ENCODE measurements around the gene TEX261. TPM values are rescaled to one million over a fixed set of nuclear protein-coding genes. Genes with fewer than 3 reads are reported as not detected.
A peak's percentile ranks its signal among the peaks of the same experiment; 100 is the strongest.
"Not testable (repeated sequence)": the region's sequence is repeated elsewhere in the genome, so short reads cannot be mapped to it uniquely, and the experiment has no call there.

Gene TEX261
- total and polyA plus RNA-seq, 12 donors, result 17.5 to 67.0 (median 42.1) TPM

DNA sequence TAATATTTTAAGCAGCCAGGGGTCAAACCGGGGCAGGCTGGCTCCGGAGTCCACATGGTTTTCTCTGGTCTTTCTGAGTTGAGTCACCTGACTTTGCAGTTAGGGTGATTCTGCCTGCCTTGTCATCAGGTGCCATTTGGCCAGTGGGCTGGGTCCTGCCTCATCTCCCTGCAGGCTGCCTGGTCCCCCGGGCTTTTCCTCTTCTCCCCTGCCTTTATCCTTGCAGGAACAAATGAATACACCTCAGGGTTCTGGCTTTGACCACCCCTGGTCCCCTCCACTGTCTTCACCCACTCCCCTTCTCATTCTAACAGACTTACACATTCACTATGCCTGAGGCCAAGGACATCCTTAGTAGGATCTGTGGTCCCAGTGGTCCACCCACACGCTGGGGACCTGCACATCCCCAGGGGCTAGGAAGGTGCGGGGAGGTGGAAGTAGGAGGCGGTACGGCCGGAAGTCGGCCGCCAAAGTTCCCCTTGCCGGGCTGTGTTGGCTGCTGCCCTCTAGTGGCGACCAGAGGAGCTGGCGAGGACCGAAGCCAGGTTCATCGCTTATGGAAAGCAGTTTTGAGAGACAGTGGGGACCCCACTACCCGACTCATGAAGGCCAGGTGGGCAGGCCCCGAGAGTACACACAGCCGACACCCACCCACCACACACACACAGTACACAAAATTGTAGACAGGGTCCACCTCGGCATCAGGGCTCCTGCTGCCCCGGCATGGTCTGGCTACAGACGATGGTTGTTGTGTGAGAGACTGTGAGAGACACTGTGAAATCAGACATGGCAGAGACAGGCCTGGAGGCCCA is 6.3 kb upstream of the TEX261 start:
- H3K27me3 ChIP-seq, result no peaks in the 10 kb centered on the region
- no peaks in the 10 kb centered on the region for H3K36me3 ChIP-seq
- WGBS, 2 donors, result 25 to 26% methylated on average over 21 of the region's 21 CpGs
- no peaks in the 10 kb centered on the region for H3K9me3 ChIP-seq
- intact Hi-C loops (cut with DNase I), result no loop called here
- H3K4me3 ChIP-seq, result peak overlapping the region in 7 of 10 donors; percentile 7 to 40 (median 21)
- DNase-seq (peak; percentile 68 to 76), ATAC-seq (peak; percentile 59 to 89 (median 81))
- H3K27ac ChIP-seq, result no peak overlapping the region
- TF ChIP-seq CTCF (IDR thresholded peaks at IDR 0.05), result peak; percentile 85 to 98 (median 96)
- peaks cover 0 to 15% (median 0%) of the 10 kb centered on the region in 9 donors for H3K4me1 ChIP-seq

- H3K27ac ChIP-seq, ATAC-seq, H3K4me3 ChIP-seq, H3K27me3 ChIP-seq, H3K9me3 ChIP-seq, H3K36me3 ChIP-seq, DNase-seq: not testable (repeated sequence)
- H3K4me1 ChIP-seq, result peaks cover 0 to 23% (median 6%) of the 10 kb centered on the region in 9 donors
- intact Hi-C loops (cut with DNase I), result loop anchor here in 1 of 10 donors (5.0 kb wide), 1 partner anchor 62 kb away; no protein-coding TSS in a partner anchor
- WGBS, 2 donors, result 95 to 97% methylated on average over 10 of the region's 10 CpGs
These were observed 5.3 kb upstream of the TEX261 start for GRCh38 chr2:70999931-71000330.

GRCh38 chr2:70999362-70999761 is 4.7 kb upstream of the TEX261 start:
- H3K27ac ChIP-seq, result no peak overlapping the region
- no peak for TF ChIP-seq CTCF (IDR thresholded peaks at IDR 0.05)
- no peak overlapping the region for H3K4me3 ChIP-seq
- no peaks in the 10 kb centered on the region for H3K36me3 ChIP-seq
- H3K27me3 ChIP-seq, result no peaks in the 10 kb centered on the region
- no peaks in the 10 kb centered on the region for H3K9me3 ChIP-seq
- H3K4me1 ChIP-seq, result peaks cover 0 to 23% (median 6%) of the 10 kb centered on the region in 9 donors
- intact Hi-C loops (cut with DNase I), result loop anchor here in 1 of 10 donors (5.0 kb wide), 1 partner anchor 63 kb away; no protein-coding TSS in a partner anchor
- no peak for ATAC-seq
- 49 to 67% methylated on average over 2 of the region's 2 CpGs for WGBS, 2 donors
- no peak for DNase-seq

GRCh38 chr2:70998885-70999284 is 4.2 kb upstream of the TEX261 start:
- H3K36me3 ChIP-seq, H3K27me3 ChIP-seq, H3K9me3 ChIP-seq, H3K4me3 ChIP-seq, ATAC-seq, DNase-seq, H3K27ac ChIP-seq: not testable (repeated sequence)
- WGBS, 2 donors, result 81 to 90% methylated on average over 4 of the region's 4 CpGs
- peaks cover 0 to 25% (median 10%) of the 10 kb centered on the region in 9 donors for H3K4me1 ChIP-seq
- intact Hi-C loops (cut with DNase I), result loop anchor here in 1 of 10 donors (5.0 kb wide), 1 partner anchor 63 kb away; no protein-coding TSS in a partner anchor

GRCh38 chr2:70995426-70995729 is 705 bp upstream of the TEX261 start:
- Histone ChIP-seq H3K36me3 (peaks cover 0 to 25% (median 8%) of the 10 kb centered on the region in 9 donors), H3K27me3 (no peaks in the 10 kb centered on the region), H3K4me1 (peaks cover 7 to 31% (median 20%) of the 10 kb centered on the region in 9 donors), H3K27ac (peak overlapping the region in 8 of 10 donors; percentile 31 to 89 (median 70)), H3K9me3 (no peaks in the 10 kb centered on the region), H3K4me3 (peak overlapping the region; percentile 70 to 100 (median 98))
- TF ChIP-seq CTCF (IDR thresholded peaks at IDR 0.05), result peak in 4 of 9 donors; percentile 8 to 21 (median 14)
- WGBS, 2 donors, result 3 to 5% methylated on average over 11 of the region's 11 CpGs
- intact Hi-C loops (cut with DNase I), result loop anchor here in 1 of 10 donors (5.0 kb wide), 1 partner anchor 67 kb away; no protein-coding TSS in a partner anchor
- ATAC-seq, result peak; percentile 6 to 66 (median 42)
- no peak for DNase-seq
